RWPE2 (cell line): ENCODE measurements around the gene PRKCH.

Experiments used
- ATAC-seq: fragments of 200-7000 bp; cut with Tn5 transposase; 3 replicates; pipeline ENCODE4 v1.9.1; 2021; ENCODE audit warnings: low read depth
- DNase-seq: peaks from one replicate; pipeline ENCODE4 v3.0.0-alpha.2; 2020; ENCODE audit warnings: low spot score
- H3K27ac ChIP-seq: fragments of 450-650 bp; 2 replicates; pipeline ENCODE4 v1.5.1; 2017; ENCODE audit warnings: mild to moderate bottlenecking; ENCODE audit not compliant: poor library complexity, severe bottlenecking
- H3K27me3 ChIP-seq: fragments of 250-450 bp; sonication (Bioruptor Pico); 2 replicates; pipeline ENCODE4 v1.5.1; 2021; ENCODE audit warnings: mild to moderate bottlenecking, moderate library complexity; ENCODE audit not compliant: insufficient read depth, poor library complexity, severe bottlenecking
- H3K36me3 ChIP-seq: fragments of 250-450 bp; sonication (Bioruptor Pico); 2 replicates; pipeline ENCODE4 v1.5.1; 2020; ENCODE audit warnings: low read depth, mild to moderate bottlenecking, moderate library complexity
- H3K4me1 ChIP-seq: fragments of 250-450 bp; sonication (Bioruptor Pico); 2 replicates; pipeline ENCODE4 v1.5.1; 2021; ENCODE audit warnings: mild to moderate bottlenecking, moderate library complexity; ENCODE audit not compliant: insufficient read depth, poor library complexity, severe bottlenecking
- H3K4me3 ChIP-seq: fragments of 250-450 bp; sonication (Bioruptor Pico); 2 replicates; pipeline ENCODE4 v1.5.1; 2021; ENCODE audit warnings: mild to moderate bottlenecking, moderate library complexity; ENCODE audit not compliant: severe bottlenecking
- H3K9me3 ChIP-seq: fragments of 250-450 bp; sonication (Bioruptor Pico); 2 replicates; pipeline ENCODE4 v1.5.1; 2021; ENCODE audit warnings: mild to moderate bottlenecking, moderate library complexity; ENCODE audit not compliant: severe bottlenecking
- TF ChIP-seq, protein P1 (sequence below): fragments of 450-650 bp; IDR thresholded peaks from one replicate; pipeline ENCODE4 v1.5.1; 2017; ENCODE audit warnings: mild to moderate bottlenecking, moderate library complexity; ENCODE audit not compliant: poor library complexity, severe bottlenecking

The PRKCH gene

DNA sequence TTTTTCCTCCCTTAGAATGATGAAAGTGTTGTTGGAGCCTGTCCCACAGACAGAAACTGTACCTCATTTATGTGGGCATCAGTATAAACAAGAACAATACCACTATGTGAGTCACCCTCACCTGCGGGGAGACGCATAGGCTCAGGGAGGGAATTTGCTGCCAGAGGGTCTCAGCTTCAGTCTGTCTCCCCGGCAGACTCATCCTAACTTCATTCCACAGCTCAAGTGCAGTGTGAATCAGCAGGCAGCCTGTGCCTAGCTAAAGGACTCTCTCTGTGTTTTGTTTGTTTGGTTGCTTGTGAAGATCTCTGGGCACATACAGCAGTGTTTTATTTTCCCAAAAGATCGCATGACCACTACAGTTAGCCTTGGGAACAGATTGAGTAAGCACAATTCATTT, 98.9 kb downstream of the PRKCH start:
- TF ChIP-seq, protein P1, sequence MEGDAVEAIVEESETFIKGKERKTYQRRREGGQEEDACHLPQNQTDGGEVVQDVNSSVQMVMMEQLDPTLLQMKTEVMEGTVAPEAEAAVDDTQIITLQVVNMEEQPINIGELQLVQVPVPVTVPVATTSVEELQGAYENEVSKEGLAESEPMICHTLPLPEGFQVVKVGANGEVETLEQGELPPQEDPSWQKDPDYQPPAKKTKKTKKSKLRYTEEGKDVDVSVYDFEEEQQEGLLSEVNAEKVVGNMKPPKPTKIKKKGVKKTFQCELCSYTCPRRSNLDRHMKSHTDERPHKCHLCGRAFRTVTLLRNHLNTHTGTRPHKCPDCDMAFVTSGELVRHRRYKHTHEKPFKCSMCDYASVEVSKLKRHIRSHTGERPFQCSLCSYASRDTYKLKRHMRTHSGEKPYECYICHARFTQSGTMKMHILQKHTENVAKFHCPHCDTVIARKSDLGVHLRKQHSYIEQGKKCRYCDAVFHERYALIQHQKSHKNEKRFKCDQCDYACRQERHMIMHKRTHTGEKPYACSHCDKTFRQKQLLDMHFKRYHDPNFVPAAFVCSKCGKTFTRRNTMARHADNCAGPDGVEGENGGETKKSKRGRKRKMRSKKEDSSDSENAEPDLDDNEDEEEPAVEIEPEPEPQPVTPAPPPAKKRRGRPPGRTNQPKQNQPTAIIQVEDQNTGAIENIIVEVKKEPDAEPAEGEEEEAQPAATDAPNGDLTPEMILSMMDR = no peak
- Histone ChIP-seq H3K27ac (peak overlapping the region; percentile 49), H3K27me3 (no peaks in the 10 kb centered on the region), H3K4me3 (no peak overlapping the region), H3K36me3 (no peaks in the 10 kb centered on the region), H3K4me1 (peaks cover 21% of the 10 kb centered on the region), H3K9me3 (no peaks in the 10 kb centered on the region)
- peak; percentile 97 for ATAC-seq
- peak; percentile 79 for DNase-seq

DNA sequence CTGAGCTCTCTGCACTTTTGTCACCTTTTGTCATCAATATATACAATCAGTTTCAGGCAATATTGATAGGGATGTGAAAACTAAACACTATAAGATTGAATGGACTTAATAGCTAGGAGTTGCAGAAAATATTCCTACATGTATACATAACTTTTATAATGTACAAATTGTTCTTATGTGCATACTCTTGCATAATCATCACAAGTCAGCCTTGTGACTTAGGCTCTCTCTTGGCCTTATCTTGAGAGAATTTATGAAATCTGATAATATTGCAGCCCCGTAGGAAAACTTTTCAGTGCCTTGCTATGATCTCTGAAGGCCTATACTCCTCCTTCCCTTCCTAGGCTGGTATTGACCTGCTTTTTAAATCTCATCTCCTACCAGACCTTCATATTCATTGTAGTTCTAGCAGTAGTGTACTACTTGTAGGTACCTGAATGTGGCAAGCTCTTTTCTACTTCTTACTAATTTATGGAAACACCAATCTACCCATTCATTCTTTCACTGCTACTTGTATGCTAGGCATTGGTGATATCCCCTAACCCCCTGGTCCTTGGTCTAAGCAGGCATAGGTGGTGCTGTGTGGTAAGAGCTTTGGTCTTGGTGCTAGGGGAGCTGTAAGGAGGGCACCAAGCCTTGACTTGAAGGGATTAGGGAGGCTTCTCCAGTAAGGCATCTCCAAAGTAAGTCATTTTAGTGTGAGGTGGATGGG, 100.0 kb downstream of the PRKCH start:
- Histone ChIP-seq H3K27ac (peak overlapping the region; percentile 49), H3K4me1 (peaks cover 21% of the 10 kb centered on the region), H3K9me3 (no peaks in the 10 kb centered on the region), H3K4me3 (no peak overlapping the region), H3K36me3 (no peaks in the 10 kb centered on the region), H3K27me3 (no peaks in the 10 kb centered on the region)
- ATAC-seq (no peak), DNase-seq (no peak)
- TF ChIP-seq, protein P1 = no peak

DNA sequence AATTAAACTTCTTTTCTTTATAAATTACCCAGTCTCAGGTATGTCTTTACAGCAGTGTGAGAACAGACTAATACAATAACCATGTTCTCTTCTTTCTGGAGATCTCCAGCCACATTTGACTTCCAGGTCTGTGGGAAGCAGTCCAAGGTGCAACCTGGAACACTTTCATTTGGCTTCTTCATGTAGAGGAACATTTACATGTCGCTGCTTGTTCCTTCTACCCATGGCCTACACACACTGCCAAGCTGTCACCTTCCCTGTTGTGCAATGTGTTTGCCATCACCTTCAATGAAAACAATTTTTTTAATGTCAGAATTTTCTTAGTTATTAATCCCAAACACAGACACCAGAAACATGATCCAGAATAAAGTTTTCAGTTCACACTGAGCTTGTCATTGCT, 104.7 kb downstream of the PRKCH start:
- TF ChIP-seq, protein P1 = no peak
- Histone ChIP-seq H3K4me1 (peaks cover 14% of the 10 kb centered on the region), H3K27ac (no peak overlapping the region), H3K36me3 (no peaks in the 10 kb centered on the region), H3K4me3 (no peak overlapping the region), H3K27me3 (no peaks in the 10 kb centered on the region), H3K9me3 (no peaks in the 10 kb centered on the region)
- DNase-seq = no peak
- no peak; the same call in 2 of the 3 replicates for ATAC-seq

GRCh38 chr14:61428261-61428660, 106.9 kb downstream of the PRKCH start:
- Histone ChIP-seq H3K27ac (no peak overlapping the region), H3K9me3 (no peaks in the 10 kb centered on the region), H3K4me3 (no peak overlapping the region), H3K27me3 (no peaks in the 10 kb centered on the region), H3K4me1 (peaks cover 12% of the 10 kb centered on the region), H3K36me3 (no peaks in the 10 kb centered on the region)
- TF ChIP-seq, protein P1 = no peak
- no peak for DNase-seq
- ATAC-seq = no peak

DNA sequence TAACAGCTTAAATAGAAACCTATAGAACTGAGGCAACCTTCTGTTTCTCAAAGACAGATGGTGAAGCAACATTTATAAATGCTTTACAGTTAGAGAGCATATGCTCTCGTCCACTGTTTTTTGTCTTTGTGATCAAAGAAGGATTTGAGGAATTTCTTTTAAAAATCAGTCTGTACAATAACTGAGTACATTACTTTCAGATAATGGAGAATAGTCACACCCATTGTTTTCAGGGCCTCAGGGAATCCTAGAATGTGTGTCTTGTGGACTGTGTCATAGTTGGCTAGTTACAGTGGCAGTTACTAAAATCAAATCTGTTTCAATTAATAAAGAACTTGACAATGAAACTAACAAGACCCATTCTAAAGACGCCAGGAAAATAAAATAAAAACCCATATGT, 107.9 kb downstream of the PRKCH start:
- H3K27ac ChIP-seq = no peak overlapping the region
- H3K9me3 ChIP-seq = no peaks in the 10 kb centered on the region
- no peaks in the 10 kb centered on the region for H3K36me3 ChIP-seq
- TF ChIP-seq, protein P1 = no peak
- no peaks in the 10 kb centered on the region for H3K27me3 ChIP-seq
- ATAC-seq (no peak), DNase-seq (no peak)
- H3K4me3 ChIP-seq = no peak overlapping the region
- H3K4me1 ChIP-seq = peaks cover 12% of the 10 kb centered on the region
